SK-N-MC (cell line): ENCODE data around the gene EGFL8.

Experiments
- DNase-seq: peaks from one replicate; pipeline ENCODE4 v3.0.0-alpha.2; 2011; ENCODE audit warnings: low read depth, low spot score
- H3K27ac ChIP-seq: fragments of 200-600 bp; sonication (generic); 2 replicates; pipeline ENCODE4 v1.5.1; 2016; ENCODE audit warnings: mixed run types
- H3K36me3 ChIP-seq: fragments of 200-600 bp; sonication (generic); 2 replicates; pipeline ENCODE4 v1.6.1; 2017; ENCODE audit warnings: antibody characterized with exemption, low read length, mixed read lengths; ENCODE audit not compliant: insufficient read depth
- H3K4me3 ChIP-seq: fragments of 200-600 bp; sonication (generic); 2 replicates; pipeline ENCODE4 v1.5.1; 2016
- H3K9ac ChIP-seq: fragments of 200-600 bp; sonication (generic); 2 replicates; pipeline ENCODE4 v1.8.0; 2017; ENCODE audit warnings: mixed run types, mixed read lengths; ENCODE audit not compliant: insufficient read length
- H3K9me3 ChIP-seq: fragments of 200-600 bp; sonication (generic); 2 replicates; pipeline ENCODE4 v1.6.1; 2017; ENCODE audit warnings: low read depth, mild to moderate bottlenecking, antibody characterized with exemption, low read length, moderate library complexity, mixed read lengths
- EZH2 ChIP-seq: fragments of 200-600 bp; sonication (generic); IDR thresholded peaks from one replicate; pipeline ENCODE4 v1.6.1; 2017; ENCODE audit warnings: antibody characterized with exemption
- FOXP2 ChIP-seq: optimal IDR thresholded peaks from 2 replicates; pipeline ENCODE3; 2011; ENCODE audit warnings: mild to moderate bottlenecking, moderate library complexity; ENCODE audit not compliant: insufficient read depth; ENCODE audit errors: extremely low read length, control extremely low read depth
- POLR2AphosphoS5 ChIP-seq: IDR thresholded peaks from 2 replicates; pipeline ENCODE4 v1.6.1; 2012; ENCODE audit warnings: mild to moderate bottlenecking, low read depth, low read length, borderline replicate concordance

EGFL8 gene

GRCh38 chr6:32215617-32216016, 51.2 kb downstream of the EGFL8 start:
- no peak for DNase-seq

GRCh38 chr6:32216285-32216684, 51.9 kb downstream of the EGFL8 start:
- no peak overlapping the region for H3K9ac ChIP-seq
- H3K36me3 ChIP-seq = no peaks in the 10 kb centered on the region
- H3K9me3 ChIP-seq = no peaks in the 10 kb centered on the region
- no peak for DNase-seq
- H3K27ac ChIP-seq = no peak overlapping the region
- no peak for TF ChIP-seq POLR2AphosphoS5
- TF ChIP-seq EZH2 = no peak
- TF ChIP-seq FOXP2 = no peak
- no peak overlapping the region for H3K4me3 ChIP-seq

More at GRCh38 chr6:32215617-32216016, 51.2 kb downstream of the EGFL8 start:
- TF ChIP-seq FOXP2 = no peak
- TF ChIP-seq POLR2AphosphoS5 = no peak
- TF ChIP-seq EZH2 = no peak
- Histone ChIP-seq H3K36me3 (no peaks in the 10 kb centered on the region), H3K27ac (no peak overlapping the region), H3K9ac (no peak overlapping the region), H3K9me3 (no peaks in the 10 kb centered on the region), H3K4me3 (no peak overlapping the region)

- TF ChIP-seq POLR2AphosphoS5 = no peak
- TF ChIP-seq FOXP2 = no peak
- TF ChIP-seq EZH2 = no peak
- DNase-seq = no peak
- H3K36me3 ChIP-seq = no peaks in the 10 kb centered on the region
- H3K4me3 ChIP-seq = no peak overlapping the region
- H3K27ac ChIP-seq = no peak overlapping the region
- no peaks in the 10 kb centered on the region for H3K9me3 ChIP-seq
- no peak overlapping the region for H3K9ac ChIP-seq
These were observed 52.6 kb downstream of the EGFL8 start for GRCh38 chr6:32216998-32217397.
